ENCODE data around the gene PHF14. TPM values are rescaled to one million over a fixed set of nuclear protein-coding genes. Genes with fewer than 3 reads are reported as not detected.

The PHF14 gene
- polyA plus RNA-seq, 1 donor from 2014 or later = 139 TPM

DNA sequence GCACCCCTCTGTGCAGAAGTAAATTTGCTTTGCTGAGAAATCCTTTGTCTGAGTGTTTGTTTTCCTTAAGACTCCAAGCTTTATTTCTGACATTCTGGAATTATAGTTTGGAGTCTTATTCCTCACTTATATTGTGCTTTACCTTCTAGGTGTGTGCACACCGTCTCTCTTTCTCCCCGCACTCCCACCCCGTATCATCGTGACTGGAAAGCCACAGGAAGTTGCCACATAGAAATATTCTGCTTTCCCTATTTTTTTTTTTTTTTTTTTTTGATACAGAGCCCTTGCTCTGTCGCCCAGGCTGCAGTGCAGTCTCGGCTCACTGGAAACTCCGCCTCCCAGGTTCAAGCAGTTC is 109.5 kb downstream of the PHF14 start:
- H3K27me3 ChIP-seq (ENCODE audit: insufficient read depth, low read depth, low read length) = no peaks in the 10 kb centered on the region
- no peak overlapping the region for H2AFZ ChIP-seq (ENCODE audit: low read depth, low read length)
- H3K9ac ChIP-seq (ENCODE audit: low read length) = no peak overlapping the region
- H3K4me3 ChIP-seq (ENCODE audit: low read length) = no peak overlapping the region
- no peaks in the 10 kb centered on the region for H3K9me2 ChIP-seq (ENCODE audit: insufficient read depth, low read length)
- no peaks in the 10 kb centered on the region for H3K79me2 ChIP-seq (replicated peaks; ENCODE audit: insufficient read depth, low read length)
- H3K4me2 ChIP-seq (ENCODE audit: low read length) = no peak overlapping the region
- no peaks in the 10 kb centered on the region for H4K20me1 ChIP-seq (ENCODE audit: insufficient read depth)
- H3F3A ChIP-seq (ENCODE audit: insufficient read depth, low read length, poor library complexity, severe bottlenecking) = no peaks in the 10 kb centered on the region
- no peak overlapping the region for H3K27ac ChIP-seq (ENCODE audit: low read length)
- H3K9me3 ChIP-seq (ENCODE audit: low read length) = no peaks in the 10 kb centered on the region
- TF ChIP-seq EZH2 (IDR thresholded peaks at IDR 0.05; ENCODE audit: borderline replicate concordance, insufficient read depth, low read length, poor library complexity, severe bottlenecking) (no peak), MXI1 (conservative IDR thresholded peaks at IDR 0.05; ENCODE audit: poor library complexity, severe bottlenecking) (no peak), SMC3 (conservative IDR thresholded peaks at IDR 0.05; ENCODE audit: poor library complexity) (no peak), RAD21 (conservative IDR thresholded peaks at IDR 0.05) (no peak), EP300 (conservative IDR thresholded peaks at IDR 0.05; ENCODE audit: poor library complexity, severe bottlenecking) (no peak), TAF1 (IDR thresholded peaks at IDR 0.05; ENCODE audit: low read depth) (no peak), POLR2AphosphoS5 (IDR thresholded peaks at IDR 0.05) (no peak)
- TF ChIP-seq, protein P1, sequence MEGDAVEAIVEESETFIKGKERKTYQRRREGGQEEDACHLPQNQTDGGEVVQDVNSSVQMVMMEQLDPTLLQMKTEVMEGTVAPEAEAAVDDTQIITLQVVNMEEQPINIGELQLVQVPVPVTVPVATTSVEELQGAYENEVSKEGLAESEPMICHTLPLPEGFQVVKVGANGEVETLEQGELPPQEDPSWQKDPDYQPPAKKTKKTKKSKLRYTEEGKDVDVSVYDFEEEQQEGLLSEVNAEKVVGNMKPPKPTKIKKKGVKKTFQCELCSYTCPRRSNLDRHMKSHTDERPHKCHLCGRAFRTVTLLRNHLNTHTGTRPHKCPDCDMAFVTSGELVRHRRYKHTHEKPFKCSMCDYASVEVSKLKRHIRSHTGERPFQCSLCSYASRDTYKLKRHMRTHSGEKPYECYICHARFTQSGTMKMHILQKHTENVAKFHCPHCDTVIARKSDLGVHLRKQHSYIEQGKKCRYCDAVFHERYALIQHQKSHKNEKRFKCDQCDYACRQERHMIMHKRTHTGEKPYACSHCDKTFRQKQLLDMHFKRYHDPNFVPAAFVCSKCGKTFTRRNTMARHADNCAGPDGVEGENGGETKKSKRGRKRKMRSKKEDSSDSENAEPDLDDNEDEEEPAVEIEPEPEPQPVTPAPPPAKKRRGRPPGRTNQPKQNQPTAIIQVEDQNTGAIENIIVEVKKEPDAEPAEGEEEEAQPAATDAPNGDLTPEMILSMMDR (IDR thresholded peaks at IDR 0.05; ENCODE audit: poor library complexity, severe bottlenecking) = no peak
- TF ChIP-seq, protein P2, sequence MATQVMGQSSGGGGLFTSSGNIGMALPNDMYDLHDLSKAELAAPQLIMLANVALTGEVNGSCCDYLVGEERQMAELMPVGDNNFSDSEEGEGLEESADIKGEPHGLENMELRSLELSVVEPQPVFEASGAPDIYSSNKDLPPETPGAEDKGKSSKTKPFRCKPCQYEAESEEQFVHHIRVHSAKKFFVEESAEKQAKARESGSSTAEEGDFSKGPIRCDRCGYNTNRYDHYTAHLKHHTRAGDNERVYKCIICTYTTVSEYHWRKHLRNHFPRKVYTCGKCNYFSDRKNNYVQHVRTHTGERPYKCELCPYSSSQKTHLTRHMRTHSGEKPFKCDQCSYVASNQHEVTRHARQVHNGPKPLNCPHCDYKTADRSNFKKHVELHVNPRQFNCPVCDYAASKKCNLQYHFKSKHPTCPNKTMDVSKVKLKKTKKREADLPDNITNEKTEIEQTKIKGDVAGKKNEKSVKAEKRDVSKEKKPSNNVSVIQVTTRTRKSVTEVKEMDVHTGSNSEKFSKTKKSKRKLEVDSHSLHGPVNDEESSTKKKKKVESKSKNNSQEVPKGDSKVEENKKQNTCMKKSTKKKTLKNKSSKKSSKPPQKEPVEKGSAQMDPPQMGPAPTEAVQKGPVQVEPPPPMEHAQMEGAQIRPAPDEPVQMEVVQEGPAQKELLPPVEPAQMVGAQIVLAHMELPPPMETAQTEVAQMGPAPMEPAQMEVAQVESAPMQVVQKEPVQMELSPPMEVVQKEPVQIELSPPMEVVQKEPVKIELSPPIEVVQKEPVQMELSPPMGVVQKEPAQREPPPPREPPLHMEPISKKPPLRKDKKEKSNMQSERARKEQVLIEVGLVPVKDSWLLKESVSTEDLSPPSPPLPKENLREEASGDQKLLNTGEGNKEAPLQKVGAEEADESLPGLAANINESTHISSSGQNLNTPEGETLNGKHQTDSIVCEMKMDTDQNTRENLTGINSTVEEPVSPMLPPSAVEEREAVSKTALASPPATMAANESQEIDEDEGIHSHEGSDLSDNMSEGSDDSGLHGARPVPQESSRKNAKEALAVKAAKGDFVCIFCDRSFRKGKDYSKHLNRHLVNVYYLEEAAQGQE (IDR thresholded peaks at IDR 0.05; ENCODE audit: borderline replicate concordance) = no peak
- H3K36me3 ChIP-seq (ENCODE audit: insufficient read depth, low read length) = peaks cover 8% of the 10 kb centered on the region

DNA sequence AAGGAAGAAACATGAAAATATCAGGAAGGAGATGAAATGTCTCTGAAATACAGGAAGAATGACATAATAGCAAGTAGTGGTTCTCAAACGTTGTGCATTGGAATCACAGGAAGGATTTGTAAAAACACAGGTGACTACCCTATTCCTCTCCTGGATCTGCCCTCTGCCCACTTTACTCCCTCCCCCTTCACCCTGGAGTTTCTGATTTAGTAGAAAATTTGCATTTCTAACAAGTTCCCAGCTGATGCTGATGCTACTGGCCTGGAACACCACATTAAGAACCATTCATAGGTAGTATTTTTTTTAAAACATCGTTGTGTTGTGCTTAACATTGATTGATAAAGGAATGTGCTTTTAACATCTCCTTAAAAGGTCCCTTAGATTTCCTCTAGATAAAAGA is 130.9 kb downstream of the PHF14 start:
- Histone ChIP-seq H3K4me2 (ENCODE audit: low read length) (no peak overlapping the region), H3K79me2 (replicated peaks; ENCODE audit: insufficient read depth, low read length) (no peaks in the 10 kb centered on the region), H3K27me3 (ENCODE audit: insufficient read depth, low read depth, low read length) (no peaks in the 10 kb centered on the region), H4K20me1 (ENCODE audit: insufficient read depth) (no peaks in the 10 kb centered on the region), H3K27ac (ENCODE audit: low read length) (no peak overlapping the region), H3K9ac (ENCODE audit: low read length) (no peak overlapping the region), H3F3A (ENCODE audit: insufficient read depth, low read length, poor library complexity, severe bottlenecking) (no peaks in the 10 kb centered on the region), H3K36me3 (ENCODE audit: insufficient read depth, low read length) (no peaks in the 10 kb centered on the region), H3K4me3 (ENCODE audit: low read length) (no peak overlapping the region), H2AFZ (ENCODE audit: low read depth, low read length) (no peak overlapping the region), H3K9me3 (ENCODE audit: low read length) (no peaks in the 10 kb centered on the region), H3K9me2 (ENCODE audit: insufficient read depth, low read length) (no peaks in the 10 kb centered on the region)
- no peak for TF ChIP-seq MXI1 (conservative IDR thresholded peaks at IDR 0.05; ENCODE audit: poor library complexity, severe bottlenecking)
- TF ChIP-seq EZH2 (IDR thresholded peaks at IDR 0.05; ENCODE audit: borderline replicate concordance, insufficient read depth, low read length, poor library complexity, severe bottlenecking) = no peak
- no peak for TF ChIP-seq SMC3 (conservative IDR thresholded peaks at IDR 0.05; ENCODE audit: poor library complexity)
- no peak for TF ChIP-seq POLR2AphosphoS5 (IDR thresholded peaks at IDR 0.05)
- TF ChIP-seq RAD21 (conservative IDR thresholded peaks at IDR 0.05) = no peak
- TF ChIP-seq, protein P1 (IDR thresholded peaks at IDR 0.05; ENCODE audit: poor library complexity, severe bottlenecking) = no peak
- TF ChIP-seq TAF1 (IDR thresholded peaks at IDR 0.05; ENCODE audit: low read depth) = no peak
- TF ChIP-seq, protein P2 (IDR thresholded peaks at IDR 0.05; ENCODE audit: borderline replicate concordance) = no peak
- no peak for TF ChIP-seq EP300 (conservative IDR thresholded peaks at IDR 0.05; ENCODE audit: poor library complexity, severe bottlenecking)
